ENCODE data around the gene FBXL19.
"Not testable (repeated sequence)": the region's sequence is repeated elsewhere in the genome, so short reads cannot be mapped to it uniquely, and the experiment has no call there.

The FBXL19 gene

GRCh38 chr16:30923554-30924075 is at the start of gene FBXL19:
Gene FBXL19 (plus strand): TSS chr16:30923572. CDS start chr16:30925755, 2,183 bp downstream.
- no peak for DNase-seq

GRCh38 chr16:30874244-30874820 is 49.0 kb upstream of the FBXL19 start:
- no peak for DNase-seq

GRCh38 chr16:30874821-30875717 is 48.3 kb upstream of the FBXL19 start:
- peak; percentile 56 for DNase-seq

GRCh38 chr16:30875871-30876801 is 47.2 kb upstream of the FBXL19 start:
- no peak for DNase-seq

- DNase-seq: no peak
Measured at GRCh38 chr16:30876867-30877266, 46.5 kb upstream of the FBXL19 start.

GRCh38 chr16:30882429-30883310 is 40.7 kb upstream of the FBXL19 start:
- no peak for DNase-seq

GRCh38 chr16:30884760-30885159 is 38.6 kb upstream of the FBXL19 start:
- no peak for DNase-seq

- no peak for DNase-seq
Measured at GRCh38 chr16:30885196-30885595, 38.2 kb upstream of the FBXL19 start.

GRCh38 chr16:30886145-30886544 is 37.2 kb upstream of the FBXL19 start:
- no peak for DNase-seq

- no peak for DNase-seq
Measured at GRCh38 chr16:30887927-30888326, 35.4 kb upstream of the FBXL19 start.

- DNase-seq: no peak
Measured at GRCh38 chr16:30888856-30889499, 34.4 kb upstream of the FBXL19 start.

GRCh38 chr16:30889721-30890120 is 33.7 kb upstream of the FBXL19 start:
- no peak for DNase-seq

- not testable (repeated sequence) for DNase-seq
Measured at GRCh38 chr16:30891043-30891823, 32.1 kb upstream of the FBXL19 start.

- DNase-seq: no peak
Measured at GRCh38 chr16:30892670-30893416, 30.5 kb upstream of the FBXL19 start.

GRCh38 chr16:30893417-30893743 is 30.0 kb upstream of the FBXL19 start:
- DNase-seq: no peak

GRCh38 chr16:30893744-30894539 is 29.4 kb upstream of the FBXL19 start, which contains the start of gene BCL7C:
Gene BCL7C (minus strand): TSS chr16:30894077. CDS start chr16:30893944, 133 bp downstream.
- peak; percentile 38 for DNase-seq

- DNase-seq: no peak
Measured at GRCh38 chr16:30894540-30895368, 28.6 kb upstream of the FBXL19 start.

All from NCI-H1048 (cell line).